Mesothelial cell of epicardium (in vitro differentiated cells): ENCODE measurements around the gene RNLS. TPM values are rescaled to one million over a fixed set of nuclear protein-coding genes. Genes with fewer than 3 reads are reported as not detected.

Source experiments
- DNase-seq, 2 experiments: peaks; one replicate each; pipeline ENCODE4 v3.0.0; 2021; ENCODE audit warnings: low spot score in 2 of 2; ENCODE audit not compliant: unreplicated experiment in 2 of 2
- H3K27ac Mint-ChIP-seq: 2 replicates; pipeline ENCODE4 v1.8.0; 2021; ENCODE audit warnings: mixed read lengths
- H3K27me3 Mint-ChIP-seq: 2 replicates; pipeline ENCODE4 v1.8.0; 2021; ENCODE audit warnings: low read depth, mixed read lengths
- H3K36me3 Mint-ChIP-seq: 2 replicates; pipeline ENCODE4 v1.8.0; 2021; ENCODE audit warnings: mixed read lengths
- H3K4me1 Mint-ChIP-seq: 2 replicates; pipeline ENCODE4 v1.8.0; 2021; ENCODE audit warnings: mixed read lengths
- H3K4me3 Mint-ChIP-seq: 2 replicates; pipeline ENCODE4 v1.8.0; 2021; ENCODE audit warnings: mild to moderate bottlenecking, moderate library complexity, mixed read lengths
- H3K9me3 Mint-ChIP-seq: 2 replicates; pipeline ENCODE4 v1.8.0; 2021; ENCODE audit warnings: mixed read lengths
- CTCF ChIP-seq: fragments of 200-600 bp; sonication (generic); IDR thresholded peaks from one replicate; pipeline ENCODE4 v1.5.0; 2021; ENCODE audit warnings: antibody characterized with exemption; ENCODE audit not compliant: unreplicated experiment
- total RNA-seq: library from RNA; stranded (reverse); gene quantifications from 3 replicates; pipeline ENCODE4 v1.2.1, GENCODE V29; 2021

The RNLS gene
- total RNA-seq, 1 donor from 2014 or later, result 9.4 TPM

GRCh38 chr10:88243836-88244730, 339.0 kb downstream of the RNLS start:
- no peak overlapping the region for H3K4me3 Mint-ChIP-seq
- no peaks in the 10 kb centered on the region for H3K36me3 Mint-ChIP-seq
- no peak for DNase-seq
- peaks cover 3% of the 10 kb centered on the region for H3K27me3 Mint-ChIP-seq
- peaks cover 29% of the 10 kb centered on the region for H3K4me1 Mint-ChIP-seq
- peak overlapping the region; percentile 74 for H3K27ac Mint-ChIP-seq
- TF ChIP-seq CTCF, result no peak
- no peaks in the 10 kb centered on the region for H3K9me3 Mint-ChIP-seq

DNA sequence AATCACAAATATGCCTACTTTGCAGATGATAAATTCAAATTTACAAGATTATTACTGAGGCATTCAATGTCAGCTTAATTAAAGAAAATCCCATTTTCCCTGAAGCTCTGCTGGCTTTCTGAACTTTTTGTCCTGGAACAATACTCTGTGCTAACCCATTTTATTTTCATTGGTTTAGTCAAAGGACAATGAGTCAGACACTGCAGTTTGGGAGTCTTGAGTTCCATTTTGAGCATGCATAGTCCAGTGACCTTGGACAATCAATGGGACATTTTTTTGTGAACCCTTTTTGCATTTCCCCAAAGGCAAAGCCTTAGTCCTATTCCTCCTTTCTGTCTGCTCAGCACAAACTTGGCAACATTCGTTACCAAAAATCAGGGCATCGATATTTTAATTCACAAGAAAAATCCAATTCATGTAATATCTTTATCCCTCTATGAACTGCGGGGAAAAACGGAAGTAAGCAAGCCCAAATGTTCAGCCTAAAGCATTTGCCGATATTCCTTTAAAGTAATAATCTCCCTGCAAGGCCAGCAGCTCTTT, 339.8 kb downstream of the RNLS start:
- Mint-ChIP-seq H3K36me3 (no peaks in the 10 kb centered on the region), H3K9me3 (no peaks in the 10 kb centered on the region), H3K27ac (peak overlapping the region; percentile 74), H3K27me3 (peaks cover 3% of the 10 kb centered on the region), H3K4me3 (no peak overlapping the region), H3K4me1 (peaks cover 35% of the 10 kb centered on the region)
- DNase-seq, result no peak
- TF ChIP-seq CTCF, result no peak

DNA sequence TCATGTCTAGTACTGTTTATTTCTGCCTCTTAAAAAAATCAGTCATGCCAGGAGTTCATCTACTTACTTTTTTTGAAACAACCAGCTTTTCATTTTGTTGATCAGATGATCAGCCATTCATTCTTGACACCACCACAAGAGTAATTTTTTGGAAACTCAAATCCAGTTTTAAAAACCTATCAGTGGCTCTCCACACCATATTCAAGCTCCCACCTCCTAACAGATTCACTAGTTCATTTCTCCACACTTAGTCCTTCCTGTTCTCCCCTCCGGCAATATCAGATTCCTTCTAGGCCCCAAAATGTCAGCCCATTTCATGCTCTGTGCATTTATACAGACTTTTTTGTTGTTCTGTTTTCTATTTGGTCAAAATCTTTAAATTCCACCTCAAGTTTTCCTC, 341.6 kb downstream of the RNLS start:
- DNase-seq, result no peak
- H3K4me3 Mint-ChIP-seq, result no peak overlapping the region
- H3K9me3 Mint-ChIP-seq, result no peaks in the 10 kb centered on the region
- H3K36me3 Mint-ChIP-seq, result no peaks in the 10 kb centered on the region
- H3K27me3 Mint-ChIP-seq, result peaks cover 3% of the 10 kb centered on the region
- peaks cover 42% of the 10 kb centered on the region for H3K4me1 Mint-ChIP-seq
- no peak overlapping the region for H3K27ac Mint-ChIP-seq
- no peak for TF ChIP-seq CTCF

DNA sequence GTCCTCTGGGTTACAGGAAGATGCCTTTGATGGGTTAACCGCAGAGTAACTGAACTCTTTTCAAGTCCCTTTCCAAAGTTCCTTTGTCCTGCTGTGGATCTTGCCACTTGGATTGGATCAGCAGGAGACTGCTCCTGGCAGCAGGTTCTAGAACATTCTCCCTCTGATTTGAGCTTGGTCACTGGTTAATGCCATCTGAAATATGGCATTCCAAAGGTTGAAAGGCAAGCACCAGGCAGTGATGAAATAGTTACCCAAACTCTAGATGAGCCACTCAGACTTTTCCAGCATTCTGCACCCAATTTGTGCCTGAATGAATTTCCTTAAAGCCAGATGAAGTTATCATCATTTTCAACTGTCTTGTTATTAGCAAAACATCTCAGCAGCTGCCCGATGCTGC, 343.9 kb downstream of the RNLS start:
- H3K27ac Mint-ChIP-seq, result no peak overlapping the region
- H3K9me3 Mint-ChIP-seq, result no peaks in the 10 kb centered on the region
- no peaks in the 10 kb centered on the region for H3K27me3 Mint-ChIP-seq
- H3K36me3 Mint-ChIP-seq, result no peaks in the 10 kb centered on the region
- peaks cover 30% of the 10 kb centered on the region for H3K4me1 Mint-ChIP-seq
- TF ChIP-seq CTCF, result no peak
- no peak for DNase-seq
- H3K4me3 Mint-ChIP-seq, result no peak overlapping the region

GRCh38 chr10:88238615-88238914, 344.6 kb downstream of the RNLS start:
- H3K27me3 Mint-ChIP-seq, result no peaks in the 10 kb centered on the region
- H3K27ac Mint-ChIP-seq, result peak overlapping the region; percentile 54
- H3K9me3 Mint-ChIP-seq, result no peaks in the 10 kb centered on the region
- H3K4me3 Mint-ChIP-seq, result no peak overlapping the region
- TF ChIP-seq CTCF, result no peak
- H3K4me1 Mint-ChIP-seq, result peaks cover 27% of the 10 kb centered on the region
- H3K36me3 Mint-ChIP-seq, result no peaks in the 10 kb centered on the region
- no peak for DNase-seq
